ENCODE data around the gene CFAP57. TPM values are rescaled to one million over a fixed set of nuclear protein-coding genes. Genes with fewer than 3 reads are reported as not detected.

Gene CFAP57
- total and polyA plus RNA-seq, 2 of the 8 experiments (the other 6 are each of a cell fraction or from before 2014, with no cell fraction given), result 0.20 to 0.80 TPM

- no peak for TF ChIP-seq CHD7 (IDR thresholded peaks at IDR 0.05; ENCODE audit: insufficient replicate concordance, low read length)
- peak; percentile 44; the same call in 1 of the 2 replicates for TF ChIP-seq E2F6 (IDR thresholded peaks at IDR 0.05)
- no peak for TF ChIP-seq POLR2AphosphoS5 (IDR thresholded peaks at IDR 0.05; ENCODE audit: low read depth, low read length)
- no peak for TF ChIP-seq CBX8 (IDR thresholded peaks at IDR 0.05; ENCODE audit: borderline replicate concordance, low read depth, low read length)
- TF ChIP-seq NRF1 (IDR thresholded peaks at IDR 0.05; ENCODE audit: low read depth, low read length), result no peak
- no peak for TF ChIP-seq RBBP5 (IDR thresholded peaks at IDR 0.05; ENCODE audit: borderline replicate concordance, low read depth, low read length)
- peak; percentile 25 for TF ChIP-seq TAF7 (optimal IDR thresholded peaks at IDR 0.05; ENCODE audit: borderline replicate concordance, low read depth, low read length)
- no peak for TF ChIP-seq ATF2 (IDR thresholded peaks at IDR 0.05; ENCODE audit: low read length)
These were observed 24.4 kb upstream of the CFAP57 start (continued) for GRCh38 chr1:43147625-43148327.

All from H1 (cell line).